Large intestine (tissue), 3 donors: Measurements from ENCODE around the gene CUX1. TPM values are rescaled to one million over a fixed set of nuclear protein-coding genes. Genes with fewer than 3 reads are reported as not detected.
"Not testable (repeated sequence)": the region's sequence is repeated elsewhere in the genome, so short reads cannot be mapped to it uniquely, and the experiment has no call there.

Source experiments
- DNase-seq, 2 donors: peaks; one replicate each; pipeline versions ENCODE4 v3.0.0 to v3.0.0-alpha.2; 2013
- H3K27ac ChIP-seq: one replicate; pipeline ENCODE4 v1.5.1; 2013; ENCODE audit warnings: low read length
- H3K27me3 ChIP-seq: 2 replicates; pipeline ENCODE4 v1.6.1; 2013; ENCODE audit warnings: low read length; ENCODE audit not compliant: control insufficient read depth, insufficient read depth
- H3K36me3 ChIP-seq: 2 replicates; pipeline ENCODE4 v1.6.1; 2013; ENCODE audit warnings: low read length; ENCODE audit not compliant: control insufficient read depth, insufficient read depth
- H3K4me1 ChIP-seq: one replicate; pipeline ENCODE4 v1.6.1; 2013; ENCODE audit warnings: low read length; ENCODE audit not compliant: control insufficient read depth, insufficient read depth
- H3K4me3 ChIP-seq: one replicate; pipeline ENCODE4 v1.5.1; 2013; ENCODE audit warnings: low read length
- H3K9me3 ChIP-seq: one replicate; pipeline ENCODE4 v1.6.1; 2013; ENCODE audit warnings: mild to moderate bottlenecking, low read depth, low read length, moderate library complexity; ENCODE audit not compliant: control insufficient read depth
- WGBS: methylation state at CpG from one replicate; pipeline ENCODE4 v1.1.5; 2013; ENCODE audit warnings: low lambda C conversion rate; ENCODE audit not compliant: insufficient coverage; 5-methylcytosine and 5-hydroxymethylcytosine counted together
- polyA plus RNA-seq: library from polyadenylated mRNA; unstranded; fragments of 120-200 nt; gene quantifications from one replicate; pipeline ENCODE4 v1.2.1, GENCODE V29; 2013

The CUX1 gene
- polyA plus RNA-seq, 1 donor = 72.9 TPM

DNA sequence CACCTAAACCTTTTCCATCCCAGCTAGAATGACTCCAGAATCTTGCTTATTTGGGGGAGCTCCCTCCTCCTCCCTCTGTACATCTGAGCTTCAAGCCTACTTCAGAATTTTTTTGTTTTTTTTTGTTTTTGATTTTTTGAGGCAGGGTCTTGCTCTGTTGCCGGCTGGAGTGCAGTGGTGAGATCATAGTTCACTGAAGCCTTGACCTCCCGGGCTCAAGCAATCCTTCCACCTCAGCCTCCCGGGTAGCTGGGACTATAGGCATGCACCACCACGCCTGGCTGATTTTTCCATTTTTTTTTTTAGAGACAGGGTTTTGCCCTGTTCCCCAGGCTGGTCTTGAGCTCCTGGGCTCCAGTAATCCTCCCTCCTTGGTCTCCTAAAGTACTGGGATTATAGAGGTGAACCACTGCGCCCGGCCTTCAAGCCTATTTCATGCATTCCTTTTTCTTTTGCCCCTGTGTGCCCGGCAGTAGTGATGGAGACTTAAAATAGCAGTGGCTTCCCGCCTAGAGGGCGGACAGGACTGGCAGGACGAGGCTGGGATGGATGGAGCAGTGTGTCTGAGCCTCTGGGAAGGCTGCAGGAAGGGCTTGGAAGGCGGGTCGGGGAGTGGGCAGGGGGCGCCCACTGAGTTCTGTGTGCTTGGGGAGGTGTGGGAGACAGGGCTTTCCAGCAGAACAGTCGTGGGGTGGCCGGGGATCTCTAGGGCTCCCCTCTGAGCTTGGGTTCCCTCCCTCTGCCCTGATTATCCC lies 8.8 kb downstream of the CUX1 start:
- no peak for DNase-seq
- no peaks in the 10 kb centered on the region for H3K4me1 ChIP-seq
- H3K36me3 ChIP-seq = peaks cover 19% of the 10 kb centered on the region
- H3K27me3 ChIP-seq = no peaks in the 10 kb centered on the region
- H3K9me3 ChIP-seq = no peaks in the 10 kb centered on the region
- no peak overlapping the region for H3K4me3 ChIP-seq
- no peak overlapping the region for H3K27ac ChIP-seq
- no CpG with 5 or more reads among the region's 15 CpGs for WGBS

DNA sequence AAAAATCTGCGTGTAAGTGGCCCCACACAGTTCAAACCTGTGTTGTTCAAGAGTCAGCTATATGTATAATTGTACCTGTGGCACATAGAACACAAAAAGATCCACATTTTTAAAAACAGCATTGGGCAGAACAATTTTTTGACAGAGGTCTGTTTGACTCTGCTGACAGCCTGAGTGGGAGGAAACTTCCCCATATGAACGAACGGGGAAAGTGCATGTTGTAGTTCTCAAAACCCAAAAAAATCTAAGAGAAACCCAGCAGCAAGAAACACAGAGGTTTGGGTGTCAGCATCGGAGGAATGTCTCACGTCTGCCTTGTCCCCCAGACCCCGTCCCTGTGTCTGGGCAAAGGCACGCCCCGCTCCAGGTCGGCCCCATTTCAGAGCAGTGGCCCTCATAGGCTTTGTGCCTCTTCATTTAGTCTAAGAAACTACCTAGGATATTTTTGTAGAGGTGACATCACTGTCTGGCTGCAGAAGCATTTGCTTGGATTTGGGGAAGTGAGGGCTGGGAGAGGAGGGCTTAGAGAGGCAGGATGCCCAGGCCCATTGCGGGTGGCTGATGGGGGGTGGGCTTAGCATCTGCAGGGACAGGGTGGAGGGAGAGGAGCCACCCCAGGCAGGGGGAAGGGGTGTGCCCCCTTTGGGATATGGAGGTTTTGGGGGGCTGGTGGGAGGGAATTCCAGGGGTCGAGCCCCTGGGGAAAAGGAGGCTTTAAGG lies 11.0 kb downstream of the CUX1 start:
- Histone ChIP-seq H3K27me3 (no peaks in the 10 kb centered on the region), H3K4me1 (no peaks in the 10 kb centered on the region), H3K27ac (no peak overlapping the region), H3K4me3 (no peak overlapping the region), H3K9me3 (no peaks in the 10 kb centered on the region), H3K36me3 (peaks cover 21% of the 10 kb centered on the region)
- WGBS = no CpG with 5 or more reads among the region's 11 CpGs
- no peak for DNase-seq

DNA sequence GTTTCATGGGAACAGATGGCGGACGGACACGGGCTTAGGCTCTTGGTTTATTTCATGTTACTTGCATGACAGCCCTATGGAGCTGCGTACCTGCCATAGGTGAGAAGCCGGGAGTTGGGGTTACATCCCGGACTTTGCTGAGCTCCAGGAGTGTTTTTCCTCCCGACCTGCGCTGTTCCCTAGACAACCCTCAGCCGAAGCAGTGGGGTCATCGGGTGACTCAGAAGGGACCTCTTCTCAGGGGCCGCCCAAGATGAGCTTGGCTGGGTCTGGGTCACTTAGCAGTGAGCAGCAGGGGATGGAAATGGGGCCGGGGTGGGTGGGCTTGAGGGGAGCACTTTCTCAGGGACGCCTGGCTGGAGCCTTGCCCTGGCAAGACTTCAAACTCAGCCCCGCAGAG lies 11.9 kb downstream of the CUX1 start:
- Histone ChIP-seq H3K27ac (no peak overlapping the region), H3K9me3 (no peaks in the 10 kb centered on the region), H3K4me3 (no peak overlapping the region), H3K36me3 (peaks cover 23% of the 10 kb centered on the region), H3K4me1 (no peaks in the 10 kb centered on the region), H3K27me3 (no peaks in the 10 kb centered on the region)
- WGBS = no CpG with 5 or more reads among the region's 14 CpGs
- no peak for DNase-seq

DNA sequence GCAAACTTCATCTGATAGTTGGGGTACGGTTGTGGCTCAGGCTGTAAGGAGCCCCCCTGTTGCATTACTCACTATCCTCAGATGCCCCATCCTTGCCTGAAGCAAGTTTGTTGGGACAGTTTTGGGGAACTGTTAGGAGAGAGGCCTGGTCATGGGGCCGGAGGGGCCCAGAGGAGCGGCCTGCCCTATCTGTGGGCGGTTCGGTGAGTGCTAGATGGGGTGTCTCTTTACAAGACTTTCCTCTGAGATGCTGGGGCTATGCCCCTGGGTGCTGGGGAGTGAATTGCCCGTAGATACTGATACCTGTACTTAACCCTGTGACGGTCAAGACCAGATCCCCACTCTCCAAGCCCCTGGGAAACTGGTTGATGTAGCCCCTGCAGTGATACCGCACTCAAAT lies 12.4 kb downstream of the CUX1 start:
- Histone ChIP-seq H3K4me1 (no peaks in the 10 kb centered on the region), H3K36me3 (peaks cover 23% of the 10 kb centered on the region), H3K27ac (no peak overlapping the region), H3K9me3 (no peaks in the 10 kb centered on the region), H3K27me3 (no peaks in the 10 kb centered on the region), H3K4me3 (no peak overlapping the region)
- DNase-seq = no peak
- no CpG with 5 or more reads among the region's 8 CpGs for WGBS

DNA sequence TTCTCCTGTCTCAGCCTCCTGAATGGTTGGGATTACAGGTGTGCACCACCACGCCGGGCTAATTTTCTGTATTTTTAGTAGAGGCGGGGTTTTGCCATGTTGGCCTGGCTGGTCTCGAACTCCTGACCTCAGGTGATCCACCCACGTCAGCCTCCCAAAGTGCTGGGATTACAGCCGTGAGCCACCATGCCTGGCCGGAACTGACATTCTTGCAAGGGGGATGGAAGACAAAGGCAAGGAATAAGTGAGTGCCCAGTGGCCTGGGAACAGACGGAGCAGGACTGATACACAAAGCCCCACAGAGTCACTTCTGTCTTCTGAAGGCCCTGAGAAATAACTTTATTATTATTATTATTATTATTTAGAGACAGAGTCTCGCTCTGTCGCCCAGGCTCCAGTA lies 14.0 kb downstream of the CUX1 start:
- H3K27ac ChIP-seq, DNase-seq, H3K4me3 ChIP-seq, H3K4me1 ChIP-seq, H3K9me3 ChIP-seq, H3K27me3 ChIP-seq: not testable (repeated sequence)
- WGBS = no CpG with 5 or more reads among the region's 10 CpGs
- peaks cover 25% of the 10 kb centered on the region for H3K36me3 ChIP-seq

DNA sequence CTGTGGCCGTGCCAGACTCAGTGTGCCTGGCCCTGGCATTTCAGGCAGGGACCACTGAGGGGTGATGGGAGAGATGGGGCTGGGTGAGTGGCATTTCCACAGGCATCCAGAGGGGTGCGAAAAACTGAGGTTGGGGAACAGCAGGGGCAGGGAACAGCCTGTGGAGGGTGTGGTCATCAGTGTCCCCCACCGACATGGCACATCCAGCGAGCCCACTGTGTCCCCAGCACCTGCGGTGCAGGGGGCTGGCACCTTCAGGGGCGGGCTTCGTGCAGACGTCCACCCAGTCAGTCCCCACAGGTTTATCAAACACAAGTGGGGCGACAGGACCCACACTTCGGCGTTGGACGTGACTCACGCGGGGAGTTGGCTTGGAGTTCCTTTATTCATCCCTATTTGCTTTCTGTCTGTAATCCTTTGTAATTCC lies 14.8 kb downstream of the CUX1 start:
- H3K4me3 ChIP-seq = no peak overlapping the region
- DNase-seq = no peak
- H3K4me1 ChIP-seq = no peaks in the 10 kb centered on the region
- 80% methylated on average over 2 of the region's 14 CpGs for WGBS
- H3K36me3 ChIP-seq = peaks cover 25% of the 10 kb centered on the region
- no peak overlapping the region for H3K27ac ChIP-seq
- no peaks in the 10 kb centered on the region for H3K27me3 ChIP-seq
- H3K9me3 ChIP-seq = no peaks in the 10 kb centered on the region

DNA sequence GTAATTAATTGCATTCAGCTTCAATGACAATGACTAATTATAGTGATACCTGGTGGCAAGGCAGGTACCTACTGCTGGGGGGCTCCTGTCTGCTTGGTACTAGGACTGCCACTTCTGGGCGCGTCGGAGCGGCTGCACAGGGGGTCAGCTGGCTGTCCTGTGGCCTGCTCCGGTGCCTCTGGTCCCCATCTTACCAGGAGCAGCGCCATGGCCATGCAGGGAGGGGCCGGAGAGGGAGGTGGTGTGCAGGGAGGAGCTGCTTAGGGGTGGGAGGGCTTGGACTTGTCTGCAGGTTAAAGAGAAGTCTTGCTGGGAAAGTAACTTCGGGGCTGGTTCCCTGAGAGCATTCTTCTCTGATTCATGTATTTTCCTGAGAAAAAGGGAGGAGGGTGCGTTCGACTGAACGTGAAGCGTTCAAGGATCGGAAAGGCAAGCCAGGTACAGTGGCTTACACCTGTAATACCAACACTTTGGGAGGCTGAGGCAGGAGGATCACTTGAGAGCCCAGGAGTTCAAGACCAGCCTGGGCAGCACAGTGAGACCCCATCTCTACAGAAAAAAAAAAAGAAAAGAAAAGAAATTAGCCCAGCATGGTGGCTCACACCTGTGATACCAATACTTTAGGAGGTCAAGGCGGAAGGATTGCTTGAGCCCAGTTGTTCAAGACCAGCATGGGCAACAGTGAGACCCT lies 15.4 kb downstream of the CUX1 start:
- Histone ChIP-seq H3K36me3 (peaks cover 25% of the 10 kb centered on the region), H3K4me1 (no peaks in the 10 kb centered on the region), H3K27ac (no peak overlapping the region), H3K9me3 (no peaks in the 10 kb centered on the region), H3K4me3 (no peak overlapping the region), H3K27me3 (no peaks in the 10 kb centered on the region)
- no peak for DNase-seq
- no CpG with 5 or more reads among the region's 14 CpGs for WGBS

DNA sequence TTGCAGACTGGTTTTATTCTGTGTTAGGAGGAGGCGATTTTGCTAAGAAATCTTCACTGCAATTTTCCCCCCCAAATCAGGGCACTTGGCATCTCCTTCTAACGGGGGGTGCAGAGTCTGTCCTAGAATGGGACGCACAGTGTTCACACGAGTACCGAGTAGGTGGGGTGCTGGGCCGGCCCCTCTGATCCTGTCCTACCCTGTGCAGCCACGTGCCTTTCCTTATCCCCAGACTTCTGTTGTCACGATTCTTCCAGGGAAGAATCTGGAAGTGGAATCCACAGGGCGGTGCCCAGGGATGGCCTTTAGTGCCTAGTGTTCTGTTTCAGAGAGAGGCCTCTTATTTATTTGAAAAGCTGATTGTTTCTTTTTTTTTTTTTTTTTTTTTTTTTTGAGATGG lies 16.4 kb downstream of the CUX1 start:
- DNase-seq = no peak
- peaks cover 20% of the 10 kb centered on the region for H3K36me3 ChIP-seq
- H3K9me3 ChIP-seq = no peaks in the 10 kb centered on the region
- H3K27ac ChIP-seq = no peak overlapping the region
- WGBS = no CpG with 5 or more reads among the region's 9 CpGs
- H3K4me1 ChIP-seq = no peaks in the 10 kb centered on the region
- no peaks in the 10 kb centered on the region for H3K27me3 ChIP-seq
- no peak overlapping the region for H3K4me3 ChIP-seq

DNA sequence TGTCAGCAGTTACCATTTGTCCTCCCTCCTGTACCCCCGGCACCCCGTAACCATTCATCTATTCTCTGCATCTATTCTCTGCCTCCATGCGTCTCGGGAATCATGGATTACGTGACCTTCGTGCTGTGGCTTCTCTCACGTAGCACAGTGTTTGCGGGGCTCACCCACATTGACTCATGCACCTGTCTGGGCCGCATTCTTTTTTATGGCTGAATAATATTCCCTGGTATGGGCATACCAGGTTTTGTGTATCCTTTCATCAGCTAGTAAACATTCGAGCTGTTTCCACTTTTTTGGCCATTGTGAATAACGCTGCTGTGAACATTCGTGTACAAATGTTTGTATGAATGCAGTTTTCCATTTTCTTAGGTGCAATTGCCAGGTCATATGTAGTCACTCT lies 17.7 kb downstream of the CUX1 start:
- Histone ChIP-seq H3K4me3 (no peak overlapping the region), H3K27ac (no peak overlapping the region), H3K4me1 (no peaks in the 10 kb centered on the region), H3K27me3 (no peaks in the 10 kb centered on the region), H3K9me3 (no peaks in the 10 kb centered on the region), H3K36me3 (peaks cover 15% of the 10 kb centered on the region)
- WGBS = 97% methylated on average over 5 of the region's 12 CpGs
- DNase-seq = no peak

DNA sequence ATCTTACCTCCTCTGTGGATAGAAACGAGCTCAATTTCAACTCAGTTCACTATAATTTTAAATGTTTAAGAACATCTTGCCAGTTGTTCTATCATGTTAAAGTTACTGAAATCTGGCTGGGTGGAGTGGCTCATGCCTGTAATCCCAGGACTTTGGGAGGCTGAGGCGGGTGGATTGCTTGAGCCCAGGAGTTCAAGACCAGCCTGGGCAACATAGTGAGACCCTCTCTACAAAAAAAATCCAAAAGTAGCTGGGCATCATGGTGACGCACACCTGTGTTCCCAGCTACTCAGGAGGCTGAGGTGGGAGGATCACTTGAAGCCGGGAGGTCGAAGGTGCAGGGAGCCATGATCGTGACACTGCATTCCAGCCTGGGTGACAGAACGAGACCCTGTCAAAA lies 20.0 kb downstream of the CUX1 start:
- WGBS = no CpG with 5 or more reads among the region's 7 CpGs
- not testable (repeated sequence) for DNase-seq, H3K36me3 ChIP-seq, H3K4me1 ChIP-seq, H3K27me3 ChIP-seq, H3K9me3 ChIP-seq, H3K27ac ChIP-seq, H3K4me3 ChIP-seq
